Ovary (tissue), 3 donors: Measurements from ENCODE around the gene GPR142.

Experiments
- CTCF ChIP-seq, 3 donors: fragments of 450-650 bp in 2 of 3; fragments of 200-600 bp in 1 of 3; IDR thresholded peaks; one replicate each; pipeline versions ENCODE4 v1.5.1 to v1.8.0; 2016 to 2022; ENCODE audit warnings: antibody characterized with exemption in 3 of 3, mild to moderate bottlenecking in 1 of 3
- POLR2A ChIP-seq: fragments of 450-650 bp; IDR thresholded peaks from one replicate; pipeline ENCODE4 v1.6.1; 2017; ENCODE audit warnings: antibody characterized with exemption, mild to moderate bottlenecking, moderate library complexity
- donor health status: DM: no; HTN: no; CAD: no.

- TF ChIP-seq POLR2A = no peak
- no peak for TF ChIP-seq CTCF (IDR thresholded peaks at IDR 0.05)
These were observed 5.3 kb upstream of the GPR142 start for GRCh38 chr17:74362069-74362405.
